ENCODE results near the gene PPWD1.

The PPWD1 gene

DNA sequence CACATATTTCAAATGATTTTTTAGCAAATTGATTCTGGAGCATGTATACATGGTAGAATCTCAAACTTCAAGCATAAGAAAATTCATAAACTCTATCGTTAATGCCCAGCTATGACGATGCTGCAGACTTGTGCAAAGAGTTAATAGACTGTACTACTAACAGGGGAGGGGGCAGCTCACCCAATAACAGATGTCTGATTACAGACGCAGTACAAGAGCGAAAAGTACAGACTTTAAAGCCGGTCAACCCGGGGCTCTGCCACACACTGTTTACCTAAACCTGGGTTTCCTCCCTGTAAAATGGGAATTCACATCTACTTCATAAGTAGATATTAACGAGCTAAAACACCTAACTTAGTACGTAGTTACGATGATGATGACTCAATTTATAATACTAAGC is 60.4 kb downstream of the PPWD1 start:
- DNase-seq (ENCODE audit: low read depth) = peak; percentile 1

DNA sequence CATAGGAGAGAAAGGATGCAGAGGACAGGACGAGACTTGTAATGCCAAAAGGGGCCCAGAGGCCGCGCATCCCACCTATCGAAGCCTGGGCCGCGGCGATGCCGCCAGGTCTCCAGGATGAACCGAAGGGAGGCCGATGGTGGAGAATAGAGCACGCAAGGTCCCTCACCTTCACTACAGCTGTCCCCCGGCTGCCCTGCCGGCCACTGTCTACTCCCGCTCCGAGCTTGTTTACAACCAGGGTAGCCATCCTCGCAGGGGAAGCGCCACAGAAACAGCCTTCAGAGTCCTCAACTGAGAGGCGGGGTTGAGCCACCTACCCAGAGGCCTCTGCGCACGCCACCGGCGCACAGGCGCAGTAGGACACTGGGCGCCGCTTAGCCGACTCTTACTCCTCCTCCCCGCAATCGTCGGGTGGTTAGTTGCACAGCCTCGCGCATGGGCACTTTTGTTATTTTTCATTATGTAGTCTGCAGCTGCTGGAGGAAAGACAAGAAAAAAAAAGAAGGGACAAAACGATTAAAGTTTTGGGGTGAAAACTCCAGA is 61.0 kb downstream of the PPWD1 start, which contains the start of gene TRIM23:
TRIM23 (minus strand) TSS at position 309 of the 546 bp plus-strand sequence; CDS start at position 250, 59 bp downstream.
- DNase-seq (ENCODE audit: low read depth) = peak; percentile 88

GRCh38 chr5:65624571-65625555 is 61.8 kb downstream of the PPWD1 start, which contains the start of the genes SHLD3 and TRAPPC13:
Gene SHLD3, plus strand, starts transcription at chr5:65625027. Its CDS starts 4,561 bp downstream, at chr5:65629588.
Gene TRAPPC13, plus strand, starts transcription at chr5:65625027. Its CDS starts 34 bp downstream, at chr5:65625061.
- peak; percentile 80 for DNase-seq (ENCODE audit: low read depth)

GRCh38 chr5:65625743-65626142 is 62.6 kb downstream of the PPWD1 start:
- no peak for DNase-seq (ENCODE audit: low read depth)

DNA sequence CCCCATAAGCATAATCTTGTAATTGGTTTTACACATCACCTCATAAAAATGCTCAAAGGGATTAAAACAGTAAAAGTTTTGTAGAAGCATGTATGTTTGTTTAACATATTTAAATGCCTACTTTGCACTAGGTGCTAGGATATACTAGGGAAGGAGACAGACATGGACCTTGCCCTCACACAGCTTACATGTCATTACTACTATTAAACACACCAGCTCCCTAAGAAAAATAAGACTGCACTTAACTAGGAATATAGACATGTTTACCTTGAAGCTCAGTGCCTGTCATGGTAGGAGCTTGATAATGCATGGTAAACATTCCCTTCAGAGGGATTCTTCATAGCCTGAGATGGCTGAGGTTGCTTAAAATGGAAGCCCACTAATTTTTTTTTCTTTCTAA is 67.9 kb downstream of the PPWD1 start:
- no peak for DNase-seq (ENCODE audit: low read depth)
